GM23248 (cell line): Measurements from ENCODE around the gene PCCA.

ENCODE experiments used
- EZH2 ChIP-seq: fragments of 200-600 bp; sonication (generic); IDR thresholded peaks from 2 replicates; pipeline ENCODE4 v1.6.1; 2018; ENCODE audit warnings: antibody characterized with exemption, mild to moderate bottlenecking; ENCODE audit not compliant: insufficient read depth, poor library complexity, severe bottlenecking
- EZH2phosphoT487 ChIP-seq: fragments of 200-600 bp; sonication (generic); IDR thresholded peaks from 2 replicates; pipeline ENCODE4 v1.6.1; 2018; ENCODE audit warnings: antibody characterized with exemption, moderate library complexity, mild to moderate bottlenecking, low read depth; ENCODE audit not compliant: insufficient read depth

- no peak for TF ChIP-seq EZH2phosphoT487
- no peak for TF ChIP-seq EZH2
Observed at GRCh38 chr13:100357764-100358163, 268.9 kb downstream of the PCCA start.
